WERI-Rb-1 (cell line): Measurements from ENCODE around the gene ESF1.

Experiments
- DNase-seq: peaks from one replicate; pipeline ENCODE4 v3.0.0-alpha.2; 2020
- H3K27ac ChIP-seq: fragments of 250-450 bp; sonication (Bioruptor Pico); 2 replicates; pipeline ENCODE4 v1.5.1; 2020; ENCODE audit warnings: mild to moderate bottlenecking, moderate library complexity
- H3K27me3 ChIP-seq: fragments of 250-450 bp; sonication (Bioruptor Pico); 2 replicates; pipeline ENCODE4 v1.5.1; 2021; ENCODE audit warnings: mild to moderate bottlenecking, low read depth, moderate library complexity; ENCODE audit not compliant: insufficient read depth, severe bottlenecking
- H3K36me3 ChIP-seq: fragments of 250-450 bp; sonication (Bioruptor Pico); 2 replicates; pipeline ENCODE4 v1.5.1; 2020; ENCODE audit warnings: mild to moderate bottlenecking, moderate library complexity
- H3K4me3 ChIP-seq: 2 replicates; pipeline ENCODE4 v1.5.1; 2011; ENCODE audit warnings: low read depth, mild to moderate bottlenecking, control low read depth, low read length
- H3K9me3 ChIP-seq: fragments of 250-450 bp; sonication (Bioruptor Pico); 2 replicates; pipeline ENCODE4 v1.5.1; 2021; ENCODE audit warnings: mild to moderate bottlenecking, moderate library complexity; ENCODE audit not compliant: severe bottlenecking
- CTCF ChIP-seq: IDR thresholded peaks from 2 replicates; pipeline ENCODE4 v1.5.1; 2011; ENCODE audit warnings: low read depth, mild to moderate bottlenecking, control low read depth, inconsistent platforms, low read length

The ESF1 gene

GRCh38 chr20:13678944-13679343 is 105.8 kb downstream of the ESF1 start:
- Histone ChIP-seq H3K36me3 (no peaks in the 10 kb centered on the region), H3K27me3 (no peaks in the 10 kb centered on the region), H3K4me3 (no peak overlapping the region), H3K27ac (no peak overlapping the region), H3K9me3 (no peaks in the 10 kb centered on the region)
- no peak for TF ChIP-seq CTCF
- no peak for DNase-seq

GRCh38 chr20:13677241-13677640 is 107.5 kb downstream of the ESF1 start:
- Histone ChIP-seq H3K27me3 (no peaks in the 10 kb centered on the region), H3K27ac (no peak overlapping the region), H3K9me3 (no peaks in the 10 kb centered on the region), H3K4me3 (no peak overlapping the region), H3K36me3 (no peaks in the 10 kb centered on the region)
- no peak for DNase-seq
- no peak for TF ChIP-seq CTCF

- Histone ChIP-seq H3K36me3 (no peaks in the 10 kb centered on the region), H3K27me3 (no peaks in the 10 kb centered on the region), H3K27ac (no peak overlapping the region), H3K9me3 (no peaks in the 10 kb centered on the region), H3K4me3 (no peak overlapping the region)
- DNase-seq, result no peak
- no peak for TF ChIP-seq CTCF
Observed at GRCh38 chr20:13676682-13677081, 108.0 kb downstream of the ESF1 start.

GRCh38 chr20:13672690-13673089 is 112.0 kb downstream of the ESF1 start:
- Histone ChIP-seq H3K9me3 (no peaks in the 10 kb centered on the region), H3K36me3 (no peaks in the 10 kb centered on the region), H3K27ac (no peak overlapping the region), H3K4me3 (no peak overlapping the region), H3K27me3 (no peaks in the 10 kb centered on the region)
- no peak for DNase-seq
- TF ChIP-seq CTCF, result no peak

- no peak overlapping the region for H3K27ac ChIP-seq
- H3K4me3 ChIP-seq, result no peak overlapping the region
- DNase-seq, result no peak
- H3K27me3 ChIP-seq, result no peaks in the 10 kb centered on the region
- no peak for TF ChIP-seq CTCF
- H3K9me3 ChIP-seq, result no peaks in the 10 kb centered on the region
- no peaks in the 10 kb centered on the region for H3K36me3 ChIP-seq
Observed at GRCh38 chr20:13671916-13672378, 112.8 kb downstream of the ESF1 start.

- DNase-seq, result no peak
- Histone ChIP-seq H3K9me3 (no peaks in the 10 kb centered on the region), H3K4me3 (no peak overlapping the region), H3K36me3 (no peaks in the 10 kb centered on the region), H3K27me3 (no peaks in the 10 kb centered on the region), H3K27ac (no peak overlapping the region)
- no peak for TF ChIP-seq CTCF
Observed at GRCh38 chr20:13671512-13671911, 113.2 kb downstream of the ESF1 start.
